HG02588 (cell line): ENCODE measurements around the gene DDX49.

Experiments used
- ATAC-seq: cut with Tn5 transposase; IDR thresholded peaks from one replicate; pipeline ENCODE4 v1.9.1; 2021; ENCODE audit warnings: mild to moderate bottlenecking, moderate library complexity; ENCODE audit not compliant: unreplicated experiment

Gene DDX49

DNA sequence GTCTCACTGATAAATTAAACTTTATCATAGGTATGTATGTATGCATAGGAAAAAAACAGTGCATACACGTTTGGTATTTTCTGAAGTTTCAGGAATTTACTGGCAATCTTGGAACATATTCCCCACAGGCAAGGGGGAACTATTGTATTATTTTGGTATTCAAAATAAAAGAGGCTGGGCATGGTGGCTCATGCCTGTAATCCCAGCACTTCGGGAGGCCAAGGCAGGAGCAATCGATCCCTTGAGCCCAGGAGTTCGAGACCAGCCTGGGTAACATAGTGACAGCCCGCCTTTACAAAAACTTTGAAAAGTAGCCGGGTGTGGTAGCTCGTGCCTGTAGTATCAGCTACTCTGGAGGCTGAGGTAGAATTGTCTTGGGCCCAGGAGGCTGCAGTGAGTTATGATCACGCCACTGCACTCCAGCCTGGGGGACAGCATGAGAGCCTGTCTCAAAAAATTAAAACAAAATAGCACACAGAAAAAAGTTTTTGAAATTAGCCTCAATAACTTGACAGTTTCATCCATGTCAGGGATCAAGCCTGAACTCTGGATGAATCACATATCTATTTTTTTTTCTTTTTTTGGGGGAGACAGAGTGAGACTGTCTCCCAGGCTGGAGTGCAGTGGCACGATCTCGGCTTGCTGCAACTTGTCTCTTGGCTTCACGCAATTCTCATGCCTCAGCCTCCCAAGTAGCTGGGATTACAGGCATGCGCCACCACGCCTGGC is 50.6 kb downstream of the DDX49 start:
- no peak for ATAC-seq

- ATAC-seq = no peak
These were observed 52.8 kb downstream of the DDX49 start for GRCh38 chr19:18972301-18972811.

- ATAC-seq = no peak
These were observed 53.3 kb downstream of the DDX49 start for GRCh38 chr19:18972851-18973250.

DNA sequence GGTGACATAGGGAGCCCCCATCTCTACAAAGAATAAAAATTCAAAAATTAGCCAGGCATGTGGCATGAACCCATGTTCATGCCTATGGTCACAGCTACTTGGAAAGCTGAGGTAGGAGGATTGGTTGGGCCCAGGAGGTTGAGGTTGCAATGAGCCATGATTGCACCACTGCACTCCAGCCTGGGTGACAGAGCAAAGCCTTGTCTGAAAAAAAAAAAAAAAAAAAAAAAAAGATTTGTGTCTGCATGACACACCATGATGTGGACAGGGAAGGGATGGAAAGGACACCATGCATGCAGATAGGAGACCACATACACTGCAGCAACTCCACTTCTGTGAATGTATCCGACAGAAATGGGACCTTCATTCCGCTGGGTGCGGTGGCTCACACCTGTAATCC is 55.5 kb downstream of the DDX49 start:
- no peak for ATAC-seq

- ATAC-seq = no peak
These were observed 56.4 kb downstream of the DDX49 start for GRCh38 chr19:18975869-18976268.
